Adrenal gland (tissue), 5 donors: Measurements from ENCODE around the gene SLCO2A1.

Experiments used
- CTCF ChIP-seq, 6 experiments: fragments of 450-650 bp in 4 of 6; fragments of 200-600 bp in 2 of 6; sonication (generic) in 1 of 6; IDR thresholded peaks; 1 replicate in 5 of 6; 2 replicates in 1 of 6; pipeline versions ENCODE4 v1.5.1 to v1.8.0; 2016 to 2021; ENCODE audit warnings: antibody characterized with exemption in 6 of 6, mild to moderate bottlenecking in 2 of 6, moderate library complexity in 1 of 6
- POLR2A ChIP-seq, 2 donors: fragments of 450-650 bp; IDR thresholded peaks; one replicate each; pipeline ENCODE4 v1.6.1; 2017; ENCODE audit warnings: antibody characterized with exemption in 2 of 2, mild to moderate bottlenecking in 2 of 2, moderate library complexity in 1 of 2
- donor health status: DM: no; HTN: no; CAD: no.

- no peak for TF ChIP-seq CTCF (IDR thresholded peaks at IDR 0.05)
- TF ChIP-seq POLR2A (IDR thresholded peaks at IDR 0.05) = no peak
These were observed 44.8 kb downstream of the SLCO2A1 start for GRCh38 chr3:133984975-133985374.
